RWPE1 (cell line): ENCODE data around the gene RTRAF.

Source experiments
- CTCF ChIA-PET: fragments of 350-600 bp; sonication (Branson Sonifier 250); formaldehyde crosslinking; extraction: SDS; loops from one replicate; lab custom pipeline; 2021; lab: Yijun Ruan, JAX
- POLR2A ChIA-PET: fragments of 400-600 bp; formaldehyde crosslinking; extraction: SDS; loops from one replicate; lab custom pipeline; 2020; ENCODE audit warnings: antibody characterized with exemption; ENCODE audit not compliant: low non-redundant PET; lab: Yijun Ruan, JAX
- DNase-seq: peaks from one replicate; pipeline ENCODE4 v3.0.0; 2012; ENCODE audit warnings: low spot score
- H3K27ac ChIP-seq: fragments of 450-650 bp; 2 replicates; pipeline ENCODE4 v1.5.1; 2017
- CTCF ChIP-seq: fragments of 450-650 bp; conservative IDR thresholded peaks from 2 replicates; pipeline ENCODE4 v1.5.1; 2017; ENCODE audit warnings: low read depth, mild to moderate bottlenecking

RTRAF gene

DNA sequence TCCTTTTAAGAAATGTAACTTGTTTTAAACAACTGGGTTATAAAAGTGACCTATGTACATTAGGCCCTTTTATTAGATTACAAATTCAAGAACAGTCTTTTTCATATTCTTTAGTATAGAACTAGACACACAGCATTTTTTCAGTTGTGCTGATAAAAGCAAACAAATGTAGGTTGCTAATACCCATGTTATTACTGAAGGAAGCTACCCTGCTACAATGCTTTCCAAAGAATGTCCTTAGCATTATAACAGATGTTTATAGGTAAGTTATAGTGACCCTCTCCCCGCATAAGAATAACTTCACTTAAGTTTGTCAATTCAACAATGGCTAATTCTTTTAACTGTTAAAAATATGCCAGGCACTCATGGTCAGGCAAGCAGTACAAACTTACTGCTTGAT, 17.9 kb downstream of the RTRAF start:
- no peak overlapping the region for H3K27ac ChIP-seq
- POLR2A ChIA-PET = no interaction called here
- CTCF ChIA-PET = no interaction called here
- no peak for DNase-seq
- TF ChIP-seq CTCF = no peak

- TF ChIP-seq CTCF = no peak
- H3K27ac ChIP-seq = no peak overlapping the region
- DNase-seq = no peak
- ChIA-PET POLR2A (no interaction called here), CTCF (interaction anchor here (0.6 to 1.4 kb wide), 2 partner anchors 29 to 142 kb away, joined by 3 read pairs; no protein-coding TSS in a partner anchor)
Observed at GRCh38 chr14:52007637-52008036, 18.3 kb downstream of the RTRAF start.

DNA sequence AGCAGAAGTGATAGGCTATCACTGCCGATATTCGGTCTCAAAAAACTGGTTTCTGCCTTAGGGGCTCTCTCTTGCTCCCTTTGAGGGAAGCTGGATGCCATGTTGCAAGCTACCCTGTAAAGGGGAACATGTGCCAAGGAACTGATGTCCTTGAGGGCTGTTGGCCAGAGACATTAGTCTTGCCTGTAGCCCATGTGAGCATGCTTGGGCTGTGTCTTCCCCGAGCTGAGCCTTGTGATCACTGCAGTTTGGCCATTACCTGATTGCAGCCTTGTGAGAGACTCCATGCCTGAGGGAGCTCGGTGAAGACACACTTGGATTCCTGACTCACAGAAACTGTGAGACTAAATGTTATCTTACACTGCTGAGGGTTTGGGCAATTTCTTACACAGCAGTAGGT, 18.8 kb downstream of the RTRAF start:
- TF ChIP-seq CTCF = no peak
- no peak overlapping the region for H3K27ac ChIP-seq
- DNase-seq = no peak
- CTCF ChIA-PET = interaction anchor here (0.6 to 1.4 kb wide), 2 partner anchors 29 to 142 kb away, joined by 3 read pairs; no protein-coding TSS in a partner anchor
- POLR2A ChIA-PET = no interaction called here

- no peak overlapping the region for H3K27ac ChIP-seq
- POLR2A ChIA-PET = no interaction called here
- no peak for TF ChIP-seq CTCF
- no peak for DNase-seq
- CTCF ChIA-PET = interaction anchor here (0.7 to 1.6 kb wide), 3 partner anchors 10 to 727 kb away, joined by 3 to 4 read pairs (median 3); no protein-coding TSS in a partner anchor
Observed at GRCh38 chr14:52010173-52010693, 20.9 kb downstream of the RTRAF start.

GRCh38 chr14:52011523-52011922, 22.2 kb downstream of the RTRAF start:
- no peak for DNase-seq
- POLR2A ChIA-PET = no interaction called here
- no peak overlapping the region for H3K27ac ChIP-seq
- no peak for TF ChIP-seq CTCF
- CTCF ChIA-PET = interaction anchor here (0.5 kb wide), 1 partner anchor 383 kb away, joined by 4 read pairs; no protein-coding TSS in a partner anchor

GRCh38 chr14:52012635-52013034, 23.3 kb downstream of the RTRAF start:
- DNase-seq = no peak
- POLR2A ChIA-PET = no interaction called here
- CTCF ChIA-PET = no interaction called here
- no peak for TF ChIP-seq CTCF
- no peak overlapping the region for H3K27ac ChIP-seq
